HG03469 (cell line): ENCODE data around the gene G6PC3.
"Not testable (repeated sequence)": the region's sequence is repeated elsewhere in the genome, so short reads cannot be mapped to it uniquely, and the experiment has no call there.

Experiments used
- ATAC-seq: cut with Tn5 transposase; IDR thresholded peaks from one replicate; pipeline ENCODE4 v1.9.1; 2021; ENCODE audit warnings: mild to moderate bottlenecking, moderate library complexity, moderate number of reproducible peaks; ENCODE audit not compliant: unreplicated experiment

The G6PC3 gene

GRCh38 chr17:44105941-44106340 is 35.4 kb downstream of the G6PC3 start:
- no peak for ATAC-seq

DNA sequence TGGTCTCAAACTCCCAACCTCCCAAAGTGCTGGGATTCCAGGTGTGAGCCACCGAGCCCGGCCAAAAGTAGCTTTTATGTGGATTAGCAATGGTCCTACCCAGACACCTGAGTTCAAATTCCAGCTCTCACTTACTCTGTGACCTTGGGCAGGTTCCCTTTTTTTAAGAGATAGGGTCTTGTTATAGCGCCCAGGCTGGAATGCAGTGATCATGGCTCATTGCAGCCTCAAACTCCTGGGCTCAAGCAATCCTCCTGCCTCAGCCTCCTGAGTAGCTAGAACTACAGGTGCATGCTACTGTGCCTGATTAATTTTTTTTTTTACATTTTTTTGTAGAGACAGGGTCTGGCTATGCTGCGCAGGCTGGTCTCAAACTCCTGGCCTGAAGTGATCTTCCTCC is 36.3 kb downstream of the G6PC3 start:
- no peak for ATAC-seq

- ATAC-seq, result no peak
These were observed 38.1 kb downstream of the G6PC3 start for GRCh38 chr17:44108440-44109311.

DNA sequence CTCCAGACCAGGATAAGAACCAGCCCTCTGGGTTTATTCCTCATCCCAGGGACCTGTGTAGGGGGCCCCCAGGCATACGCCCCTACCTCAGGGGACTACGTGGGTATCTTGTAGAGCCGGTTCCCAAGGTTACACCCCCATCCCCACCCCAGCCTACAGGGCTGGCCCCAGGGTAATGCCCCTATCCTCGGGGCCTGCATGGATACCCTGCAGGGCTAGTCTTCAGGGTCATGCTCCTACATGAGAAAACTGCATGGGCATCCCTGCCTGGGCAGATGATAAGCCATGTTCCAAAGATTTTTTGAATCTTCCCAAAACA is 38.7 kb downstream of the G6PC3 start:
- no peak for ATAC-seq

GRCh38 chr17:44110011-44110686 is 39.6 kb downstream of the G6PC3 start:
- ATAC-seq, result no peak

GRCh38 chr17:44110823-44111633 is 40.5 kb downstream of the G6PC3 start:
- no peak for ATAC-seq

GRCh38 chr17:44111777-44112176 is 41.2 kb downstream of the G6PC3 start:
- no peak for ATAC-seq

GRCh38 chr17:44112284-44113280 is 42.0 kb downstream of the G6PC3 start:
- no peak for ATAC-seq

GRCh38 chr17:44113382-44113781 is 42.8 kb downstream of the G6PC3 start:
- ATAC-seq, result no peak

- no peak for ATAC-seq
These were observed 43.6 kb downstream of the G6PC3 start for GRCh38 chr17:44113868-44114840.

- no peak for ATAC-seq
These were observed 45.3 kb downstream of the G6PC3 start for GRCh38 chr17:44115585-44116415.

- no peak for ATAC-seq
These were observed 46.8 kb downstream of the G6PC3 start for GRCh38 chr17:44117351-44117750.

- no peak for ATAC-seq
These were observed 48.0 kb downstream of the G6PC3 start for GRCh38 chr17:44118427-44119050.

DNA sequence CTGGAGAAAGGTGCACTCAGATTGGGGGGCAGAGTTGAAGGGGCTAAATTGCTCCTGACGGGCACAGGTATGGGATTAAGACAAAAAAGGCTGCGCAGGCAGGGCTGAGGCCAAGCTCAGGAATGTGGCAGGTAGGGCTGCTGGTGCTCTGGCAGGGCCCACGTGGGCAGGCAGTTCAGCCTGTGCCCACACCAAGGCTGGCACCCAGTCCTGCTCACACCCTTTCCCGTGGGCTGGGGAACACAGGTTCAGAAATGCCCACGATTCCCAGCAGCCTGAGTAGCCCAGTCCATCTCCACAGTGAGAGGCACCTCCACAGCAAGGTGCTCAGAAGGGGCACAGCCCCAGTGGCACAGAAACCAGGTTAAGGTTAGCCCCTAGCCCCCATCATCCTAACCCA is 48.5 kb downstream of the G6PC3 start:
- ATAC-seq, result no peak

GRCh38 chr17:44119798-44120197 is 49.3 kb downstream of the G6PC3 start:
- no peak for ATAC-seq

DNA sequence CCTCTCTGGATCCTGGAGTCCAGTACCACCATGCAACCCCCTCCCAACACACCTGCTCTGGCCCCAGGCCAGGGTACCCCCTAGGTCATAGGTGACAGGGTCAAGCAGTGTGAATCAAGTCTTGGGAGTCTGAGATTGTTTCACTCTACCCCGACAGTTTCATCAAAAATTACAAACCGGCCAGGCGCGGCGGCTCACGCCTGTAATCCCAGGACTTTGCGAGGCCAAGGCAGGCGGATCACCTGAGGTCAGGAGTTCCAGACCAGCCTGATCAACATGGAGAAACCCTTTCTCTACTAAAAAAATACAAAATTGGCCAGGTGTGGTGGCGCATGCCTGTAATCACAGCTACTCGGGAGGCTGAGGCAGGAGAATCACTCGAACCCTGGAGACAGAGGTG is 49.7 kb downstream of the G6PC3 start:
- not testable (repeated sequence) for ATAC-seq

DNA sequence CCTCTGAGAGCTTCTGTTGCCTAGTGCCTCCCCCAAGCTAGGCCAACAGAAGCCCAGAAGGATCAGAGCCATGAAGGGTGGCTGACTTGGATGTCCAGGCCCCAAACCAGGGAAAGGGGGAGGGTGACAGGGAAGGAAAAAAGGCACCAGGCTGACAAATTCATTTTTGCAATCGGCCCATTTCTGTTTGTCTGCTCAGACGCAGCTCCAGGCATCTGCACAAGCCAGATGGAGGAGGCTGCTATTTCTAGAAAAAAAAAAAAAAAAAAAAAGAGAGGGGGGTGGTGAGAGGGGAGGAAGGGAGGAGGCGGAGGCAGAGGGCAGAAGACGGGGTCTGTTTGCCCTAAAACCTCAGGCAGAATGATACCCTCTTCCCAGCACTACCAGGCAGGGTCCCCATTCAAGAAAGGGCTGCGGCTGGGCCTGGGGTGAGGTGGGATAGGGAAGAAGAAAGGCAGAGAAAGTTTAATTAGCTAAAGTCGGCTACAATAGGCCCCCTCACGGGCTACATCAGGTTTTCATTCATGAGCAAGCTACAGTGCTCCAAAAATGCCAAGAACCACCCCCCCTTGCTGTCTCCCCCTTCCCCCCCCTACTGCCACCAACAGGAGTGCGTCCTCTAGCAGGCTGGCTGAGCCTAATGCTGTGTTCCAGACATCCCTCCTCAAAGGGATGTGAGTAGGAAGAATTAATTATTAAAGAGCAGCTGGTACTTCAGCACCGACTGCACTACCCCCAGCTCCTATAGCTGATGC is 50.5 kb downstream of the G6PC3 start:
- no peak for ATAC-seq
